Measurements from ENCODE around the gene TAP2. TPM values are rescaled to one million over a fixed set of nuclear protein-coding genes. Genes with fewer than 3 reads are reported as not detected.
A peak's percentile ranks its signal among the peaks of the same experiment; 100 is the strongest.

Gene TAP2
- polyA plus RNA-seq, 1 donor from 2014 or later = 1.2 TPM

DNA sequence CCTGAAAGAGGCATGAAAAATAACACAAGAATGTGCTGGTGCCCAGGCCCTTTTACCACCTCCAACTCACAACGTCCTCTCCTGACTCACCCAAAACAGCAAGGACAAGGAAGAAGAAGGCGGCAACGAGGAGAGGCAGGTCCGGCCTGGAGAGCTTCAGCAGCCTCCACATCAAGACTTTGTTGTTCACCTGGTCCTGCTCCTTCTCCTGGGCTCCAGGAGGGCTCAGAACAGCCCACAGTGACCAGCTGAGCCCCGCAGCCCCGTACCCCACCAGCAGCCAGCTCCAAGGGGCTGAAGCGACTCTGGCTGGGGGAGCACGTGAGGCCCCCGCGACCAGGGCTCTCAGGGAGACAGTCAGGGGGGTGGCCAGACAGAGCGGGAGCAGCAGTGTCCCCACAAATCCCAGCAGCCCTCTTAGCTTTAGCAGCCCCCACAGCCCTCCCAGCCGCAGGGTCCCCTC, 857 bp downstream of the TAP2 start:
- no peak overlapping the region for H2AFZ ChIP-seq (ENCODE audit: low read depth, low read length)
- no peaks in the 10 kb centered on the region for H3K79me2 ChIP-seq (replicated peaks; ENCODE audit: insufficient read depth, low read length)
- no peaks in the 10 kb centered on the region for H3K9me3 ChIP-seq (ENCODE audit: low read length)
- H3K9me2 ChIP-seq (ENCODE audit: insufficient read depth, low read length) = no peaks in the 10 kb centered on the region
- H3K4me3 ChIP-seq (ENCODE audit: low read length) = peak overlapping the region; percentile 74
- H3K27ac ChIP-seq (ENCODE audit: low read length) = no peak overlapping the region
- no peaks in the 10 kb centered on the region for H3K36me3 ChIP-seq (ENCODE audit: insufficient read depth, low read length)
- no peaks in the 10 kb centered on the region for H3F3A ChIP-seq (ENCODE audit: insufficient read depth, low read length, poor library complexity, severe bottlenecking)
- TF ChIP-seq EZH2 (IDR thresholded peaks at IDR 0.05; ENCODE audit: borderline replicate concordance, insufficient read depth, low read length, poor library complexity, severe bottlenecking) = no peak
- TF ChIP-seq, protein P1, sequence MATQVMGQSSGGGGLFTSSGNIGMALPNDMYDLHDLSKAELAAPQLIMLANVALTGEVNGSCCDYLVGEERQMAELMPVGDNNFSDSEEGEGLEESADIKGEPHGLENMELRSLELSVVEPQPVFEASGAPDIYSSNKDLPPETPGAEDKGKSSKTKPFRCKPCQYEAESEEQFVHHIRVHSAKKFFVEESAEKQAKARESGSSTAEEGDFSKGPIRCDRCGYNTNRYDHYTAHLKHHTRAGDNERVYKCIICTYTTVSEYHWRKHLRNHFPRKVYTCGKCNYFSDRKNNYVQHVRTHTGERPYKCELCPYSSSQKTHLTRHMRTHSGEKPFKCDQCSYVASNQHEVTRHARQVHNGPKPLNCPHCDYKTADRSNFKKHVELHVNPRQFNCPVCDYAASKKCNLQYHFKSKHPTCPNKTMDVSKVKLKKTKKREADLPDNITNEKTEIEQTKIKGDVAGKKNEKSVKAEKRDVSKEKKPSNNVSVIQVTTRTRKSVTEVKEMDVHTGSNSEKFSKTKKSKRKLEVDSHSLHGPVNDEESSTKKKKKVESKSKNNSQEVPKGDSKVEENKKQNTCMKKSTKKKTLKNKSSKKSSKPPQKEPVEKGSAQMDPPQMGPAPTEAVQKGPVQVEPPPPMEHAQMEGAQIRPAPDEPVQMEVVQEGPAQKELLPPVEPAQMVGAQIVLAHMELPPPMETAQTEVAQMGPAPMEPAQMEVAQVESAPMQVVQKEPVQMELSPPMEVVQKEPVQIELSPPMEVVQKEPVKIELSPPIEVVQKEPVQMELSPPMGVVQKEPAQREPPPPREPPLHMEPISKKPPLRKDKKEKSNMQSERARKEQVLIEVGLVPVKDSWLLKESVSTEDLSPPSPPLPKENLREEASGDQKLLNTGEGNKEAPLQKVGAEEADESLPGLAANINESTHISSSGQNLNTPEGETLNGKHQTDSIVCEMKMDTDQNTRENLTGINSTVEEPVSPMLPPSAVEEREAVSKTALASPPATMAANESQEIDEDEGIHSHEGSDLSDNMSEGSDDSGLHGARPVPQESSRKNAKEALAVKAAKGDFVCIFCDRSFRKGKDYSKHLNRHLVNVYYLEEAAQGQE (IDR thresholded peaks at IDR 0.05; ENCODE audit: borderline replicate concordance) = no peak
- H4K20me1 ChIP-seq (ENCODE audit: insufficient read depth) = no peaks in the 10 kb centered on the region
- peak overlapping the region; percentile 66 for H3K9ac ChIP-seq (ENCODE audit: low read length)
- peaks cover 10% of the 10 kb centered on the region for H3K27me3 ChIP-seq (ENCODE audit: insufficient read depth, low read depth, low read length)
- no peak overlapping the region for H3K4me2 ChIP-seq (ENCODE audit: low read length)

DNA sequence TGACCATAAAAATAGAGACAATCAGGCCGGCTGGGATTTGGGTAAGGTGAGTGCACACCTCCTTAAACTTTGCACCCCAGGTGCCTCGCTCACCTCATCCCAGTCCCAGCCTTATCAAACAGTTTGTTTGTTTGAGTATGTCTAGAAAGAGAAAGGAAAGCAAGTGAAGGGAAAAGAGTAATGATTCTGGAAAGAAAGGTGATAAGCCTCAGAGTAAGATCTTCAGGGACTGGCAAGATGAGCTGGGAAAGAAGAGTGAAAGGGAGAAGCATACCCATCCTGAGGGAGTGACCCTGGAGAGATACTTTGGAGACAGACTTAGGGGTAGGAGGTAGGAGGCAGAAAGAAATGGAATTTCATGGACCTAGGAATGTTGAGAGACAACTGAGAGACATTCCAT, 1.7 kb downstream of the TAP2 start:
- no peaks in the 10 kb centered on the region for H3K9me3 ChIP-seq (ENCODE audit: low read length)
- H3K27ac ChIP-seq (ENCODE audit: low read length) = no peak overlapping the region
- no peaks in the 10 kb centered on the region for H3K36me3 ChIP-seq (ENCODE audit: insufficient read depth, low read length)
- H3K27me3 ChIP-seq (ENCODE audit: insufficient read depth, low read depth, low read length) = peaks cover 2% of the 10 kb centered on the region
- H4K20me1 ChIP-seq (ENCODE audit: insufficient read depth) = no peaks in the 10 kb centered on the region
- no peak overlapping the region for H3K4me3 ChIP-seq (ENCODE audit: low read length)
- H3K4me2 ChIP-seq (ENCODE audit: low read length) = no peak overlapping the region
- H3K9ac ChIP-seq (ENCODE audit: low read length) = no peak overlapping the region
- no peak for TF ChIP-seq POLR2AphosphoS5 (IDR thresholded peaks at IDR 0.05)
- TF ChIP-seq, protein P1 (IDR thresholded peaks at IDR 0.05; ENCODE audit: borderline replicate concordance) = no peak
- TF ChIP-seq EZH2 (IDR thresholded peaks at IDR 0.05; ENCODE audit: borderline replicate concordance, insufficient read depth, low read length, poor library complexity, severe bottlenecking) = no peak
- no peak for TF ChIP-seq RAD21 (conservative IDR thresholded peaks at IDR 0.05)
- H3K9me2 ChIP-seq (ENCODE audit: insufficient read depth, low read length) = no peaks in the 10 kb centered on the region
- H2AFZ ChIP-seq (ENCODE audit: low read depth, low read length) = no peak overlapping the region
- no peaks in the 10 kb centered on the region for H3K79me2 ChIP-seq (replicated peaks; ENCODE audit: insufficient read depth, low read length)
- no peaks in the 10 kb centered on the region for H3F3A ChIP-seq (ENCODE audit: insufficient read depth, low read length, poor library complexity, severe bottlenecking)

DNA sequence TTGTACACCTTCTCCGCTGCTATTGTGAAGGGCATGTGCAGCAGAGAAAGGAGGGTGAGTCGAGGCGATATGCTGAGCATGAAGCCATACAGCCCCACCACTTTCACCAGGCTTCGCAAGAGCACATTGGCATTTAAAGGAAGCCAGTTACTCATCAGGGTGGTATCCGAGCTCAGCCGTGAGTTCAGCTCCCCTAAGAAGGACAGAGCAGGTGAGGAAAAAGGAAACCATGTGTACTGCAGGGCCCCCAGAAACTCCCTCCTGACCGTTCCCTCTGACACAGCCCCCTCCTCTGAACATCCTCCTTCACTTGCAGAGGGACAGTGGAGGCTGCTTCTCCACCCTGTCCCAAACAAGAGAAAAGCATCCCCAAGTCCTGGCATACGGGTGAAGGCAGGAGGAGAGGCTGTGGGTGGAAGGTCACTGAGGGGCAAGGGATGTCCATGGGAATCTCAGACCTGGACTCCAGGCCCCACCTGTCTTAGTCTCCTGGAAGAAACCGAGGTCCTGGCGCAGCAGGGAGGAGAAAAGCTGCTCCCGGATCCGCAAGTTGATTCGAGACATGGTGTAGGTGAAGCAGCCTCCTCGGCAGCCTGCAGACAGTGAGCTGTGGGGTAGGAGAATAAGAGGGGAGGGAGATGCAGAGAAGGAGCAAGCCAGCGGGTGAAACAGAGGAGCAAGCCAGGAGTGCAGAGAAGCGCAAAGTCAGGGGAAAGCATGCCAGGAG, 3.2 kb downstream of the TAP2 start:
- Histone ChIP-seq H3K4me2 (ENCODE audit: low read length) (no peak overlapping the region), H3K9me3 (ENCODE audit: low read length) (no peaks in the 10 kb centered on the region), H3K4me3 (ENCODE audit: low read length) (no peak overlapping the region), H3K36me3 (ENCODE audit: insufficient read depth, low read length) (no peaks in the 10 kb centered on the region), H3K9me2 (ENCODE audit: insufficient read depth, low read length) (no peaks in the 10 kb centered on the region), H2AFZ (ENCODE audit: low read depth, low read length) (no peak overlapping the region), H3F3A (ENCODE audit: insufficient read depth, low read length, poor library complexity, severe bottlenecking) (no peaks in the 10 kb centered on the region), H3K9ac (ENCODE audit: low read length) (no peak overlapping the region), H4K20me1 (ENCODE audit: insufficient read depth) (no peaks in the 10 kb centered on the region), H3K27me3 (ENCODE audit: insufficient read depth, low read depth, low read length) (no peaks in the 10 kb centered on the region), H3K27ac (ENCODE audit: low read length) (no peak overlapping the region), H3K79me2 (replicated peaks; ENCODE audit: insufficient read depth, low read length) (no peaks in the 10 kb centered on the region)
- no peak for TF ChIP-seq SMC3 (conservative IDR thresholded peaks at IDR 0.05; ENCODE audit: poor library complexity)
- TF ChIP-seq, protein P1 (IDR thresholded peaks at IDR 0.05; ENCODE audit: borderline replicate concordance) = no peak
- TF ChIP-seq, protein P2, sequence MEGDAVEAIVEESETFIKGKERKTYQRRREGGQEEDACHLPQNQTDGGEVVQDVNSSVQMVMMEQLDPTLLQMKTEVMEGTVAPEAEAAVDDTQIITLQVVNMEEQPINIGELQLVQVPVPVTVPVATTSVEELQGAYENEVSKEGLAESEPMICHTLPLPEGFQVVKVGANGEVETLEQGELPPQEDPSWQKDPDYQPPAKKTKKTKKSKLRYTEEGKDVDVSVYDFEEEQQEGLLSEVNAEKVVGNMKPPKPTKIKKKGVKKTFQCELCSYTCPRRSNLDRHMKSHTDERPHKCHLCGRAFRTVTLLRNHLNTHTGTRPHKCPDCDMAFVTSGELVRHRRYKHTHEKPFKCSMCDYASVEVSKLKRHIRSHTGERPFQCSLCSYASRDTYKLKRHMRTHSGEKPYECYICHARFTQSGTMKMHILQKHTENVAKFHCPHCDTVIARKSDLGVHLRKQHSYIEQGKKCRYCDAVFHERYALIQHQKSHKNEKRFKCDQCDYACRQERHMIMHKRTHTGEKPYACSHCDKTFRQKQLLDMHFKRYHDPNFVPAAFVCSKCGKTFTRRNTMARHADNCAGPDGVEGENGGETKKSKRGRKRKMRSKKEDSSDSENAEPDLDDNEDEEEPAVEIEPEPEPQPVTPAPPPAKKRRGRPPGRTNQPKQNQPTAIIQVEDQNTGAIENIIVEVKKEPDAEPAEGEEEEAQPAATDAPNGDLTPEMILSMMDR (IDR thresholded peaks at IDR 0.05; ENCODE audit: poor library complexity, severe bottlenecking) = no peak
- TF ChIP-seq EZH2 (IDR thresholded peaks at IDR 0.05; ENCODE audit: borderline replicate concordance, insufficient read depth, low read length, poor library complexity, severe bottlenecking) = no peak
- TF ChIP-seq MXI1 (conservative IDR thresholded peaks at IDR 0.05; ENCODE audit: poor library complexity, severe bottlenecking) = no peak
- TF ChIP-seq POLR2AphosphoS5 (IDR thresholded peaks at IDR 0.05) = no peak
- no peak for TF ChIP-seq TAF1 (IDR thresholded peaks at IDR 0.05; ENCODE audit: low read depth)
- no peak for TF ChIP-seq RAD21 (conservative IDR thresholded peaks at IDR 0.05)
